A673 (cell line): Measurements from ENCODE around the gene HDAC4. TPM values are rescaled to one million over a fixed set of nuclear protein-coding genes. Genes with fewer than 3 reads are reported as not detected.

ENCODE experiments used
- BruUV-seq: library from RNA; stranded (reverse); fragments of 400-500 nt; replicated peaks from 2 replicates; lab custom pipeline; 2021; lab: Mats Ljungman, UMichigan
- CTCF ChIA-PET: fragments of 300-600 bp; sonication (Branson Sonifier 250); formaldehyde crosslinking; loops from one replicate; lab custom pipeline; 2022; ENCODE audit warnings: antibody characterized with exemption; lab: Charles Lee
- POLR2A ChIA-PET: fragments of 300-600 bp; sonication (Branson Sonifier 250); formaldehyde crosslinking; loops from one replicate; lab custom pipeline; 2022; ENCODE audit warnings: antibody characterized with exemption; ENCODE audit not compliant: low non-redundant PET; lab: Charles Lee
- DNase-seq: peaks from one replicate; pipeline ENCODE4 v3.0.0-alpha.2; 2015; ENCODE audit warnings: low spot score
- H3K27ac ChIP-seq: fragments of 200-600 bp; sonication (generic); 2 replicates; pipeline ENCODE4 v1.5.1; 2016; ENCODE audit warnings: mixed run types, low read depth, mild to moderate bottlenecking, mixed read lengths, antibody characterized with exemption, low read length; ENCODE audit not compliant: poor library complexity, severe bottlenecking
- H3K27me3 ChIP-seq: fragments of 200-600 bp; sonication (generic); replicated peaks from 2 replicates; pipeline ENCODE4 v1.6.1; 2017; ENCODE audit warnings: mixed run types, low read depth, mild to moderate bottlenecking, mixed read lengths, antibody characterized with exemption, low read length; ENCODE audit not compliant: insufficient read depth, poor library complexity
- H3K36me3 ChIP-seq: fragments of 200-600 bp; sonication (generic); 2 replicates; pipeline ENCODE4 v1.6.1; 2016; ENCODE audit warnings: mixed run types, mild to moderate bottlenecking, mixed read lengths, antibody characterized with exemption, low read length; ENCODE audit not compliant: insufficient read depth, poor library complexity, severe bottlenecking
- H3K4me1 ChIP-seq: fragments of 200-600 bp; sonication (generic); 2 replicates; pipeline ENCODE4 v1.6.1; 2017; ENCODE audit warnings: mixed run types, mild to moderate bottlenecking, mixed read lengths, antibody characterized with exemption, low read length; ENCODE audit not compliant: insufficient read depth, poor library complexity, severe bottlenecking
- H3K4me3 ChIP-seq: fragments of 200-600 bp; sonication (generic); 2 replicates; pipeline ENCODE4 v1.5.1; 2016; ENCODE audit warnings: low read depth, mixed run types, mild to moderate bottlenecking, mixed read lengths, low read length; ENCODE audit not compliant: poor library complexity, severe bottlenecking
- H3K9me3 ChIP-seq: fragments of 200-600 bp; sonication (generic); 2 replicates; pipeline ENCODE4 v1.6.1; 2016; ENCODE audit warnings: mixed run types, low read depth, mild to moderate bottlenecking, mixed read lengths, antibody characterized with exemption, low read length; ENCODE audit not compliant: poor library complexity, severe bottlenecking
- EZH2 ChIP-seq: fragments of 200-600 bp; sonication (generic); IDR thresholded peaks from 2 replicates; pipeline ENCODE4 v1.6.1; 2017; ENCODE audit warnings: borderline replicate concordance, low read depth, mild to moderate bottlenecking, mixed read lengths, antibody characterized with exemption, low read length; ENCODE audit not compliant: poor library complexity, severe bottlenecking
- intact Hi-C: fragments of 100-400 bp; cut with micrococcal nuclease; formaldehyde crosslinking; loops from one replicate; pipeline ENCODE4 v1.10.0; 2022; ENCODE audit not compliant: unreplicated experiment
- total RNA-seq: library from RNA; stranded (reverse); gene quantifications from 2 replicates; pipeline ENCODE4 v1.2.3, GENCODE V29; 2021
- TF ChIP-seq, protein P1 (sequence below): fragments of 300-800, 200-600 bp; sonication (generic); conservative IDR thresholded peaks from 2 replicates; pipeline ENCODE4 v1.5.1; 2017; ENCODE audit warnings: low read depth, mild to moderate bottlenecking, antibody characterized with exemption, low read length, moderate library complexity, mixed read lengths

The HDAC4 gene
- total RNA-seq, 1 experiment from 2014 or later = 40.0 TPM

DNA sequence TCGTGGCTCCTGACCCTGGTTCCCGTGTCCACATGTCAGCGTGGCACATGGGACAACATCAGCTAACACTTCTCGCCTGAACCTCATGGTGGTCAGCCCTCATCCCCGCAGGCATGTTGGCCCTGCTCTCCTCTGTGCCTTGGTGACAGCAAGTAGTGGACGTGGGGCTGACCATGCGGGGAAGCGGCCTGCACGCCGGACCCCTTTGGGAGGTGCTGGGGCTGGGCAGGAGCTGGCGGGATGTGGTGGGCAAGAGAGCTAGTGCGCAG, 303.5 kb downstream of the HDAC4 start:
- CTCF ChIA-PET = no interaction called here
- intact Hi-C loops = no loop called here
- no peaks in the 10 kb centered on the region for H3K9me3 ChIP-seq
- no peaks in the 10 kb centered on the region for H3K27me3 ChIP-seq
- POLR2A ChIA-PET = no interaction called here
- no peak overlapping the region for H3K4me3 ChIP-seq
- no peak for DNase-seq
- BruUV-seq = no TSS peak
- H3K36me3 ChIP-seq = no peaks in the 10 kb centered on the region
- H3K27ac ChIP-seq = no peak overlapping the region
- no peak for TF ChIP-seq EZH2
- TF ChIP-seq, protein P1, sequence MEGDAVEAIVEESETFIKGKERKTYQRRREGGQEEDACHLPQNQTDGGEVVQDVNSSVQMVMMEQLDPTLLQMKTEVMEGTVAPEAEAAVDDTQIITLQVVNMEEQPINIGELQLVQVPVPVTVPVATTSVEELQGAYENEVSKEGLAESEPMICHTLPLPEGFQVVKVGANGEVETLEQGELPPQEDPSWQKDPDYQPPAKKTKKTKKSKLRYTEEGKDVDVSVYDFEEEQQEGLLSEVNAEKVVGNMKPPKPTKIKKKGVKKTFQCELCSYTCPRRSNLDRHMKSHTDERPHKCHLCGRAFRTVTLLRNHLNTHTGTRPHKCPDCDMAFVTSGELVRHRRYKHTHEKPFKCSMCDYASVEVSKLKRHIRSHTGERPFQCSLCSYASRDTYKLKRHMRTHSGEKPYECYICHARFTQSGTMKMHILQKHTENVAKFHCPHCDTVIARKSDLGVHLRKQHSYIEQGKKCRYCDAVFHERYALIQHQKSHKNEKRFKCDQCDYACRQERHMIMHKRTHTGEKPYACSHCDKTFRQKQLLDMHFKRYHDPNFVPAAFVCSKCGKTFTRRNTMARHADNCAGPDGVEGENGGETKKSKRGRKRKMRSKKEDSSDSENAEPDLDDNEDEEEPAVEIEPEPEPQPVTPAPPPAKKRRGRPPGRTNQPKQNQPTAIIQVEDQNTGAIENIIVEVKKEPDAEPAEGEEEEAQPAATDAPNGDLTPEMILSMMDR = no peak
- H3K4me1 ChIP-seq = no peaks in the 10 kb centered on the region

DNA sequence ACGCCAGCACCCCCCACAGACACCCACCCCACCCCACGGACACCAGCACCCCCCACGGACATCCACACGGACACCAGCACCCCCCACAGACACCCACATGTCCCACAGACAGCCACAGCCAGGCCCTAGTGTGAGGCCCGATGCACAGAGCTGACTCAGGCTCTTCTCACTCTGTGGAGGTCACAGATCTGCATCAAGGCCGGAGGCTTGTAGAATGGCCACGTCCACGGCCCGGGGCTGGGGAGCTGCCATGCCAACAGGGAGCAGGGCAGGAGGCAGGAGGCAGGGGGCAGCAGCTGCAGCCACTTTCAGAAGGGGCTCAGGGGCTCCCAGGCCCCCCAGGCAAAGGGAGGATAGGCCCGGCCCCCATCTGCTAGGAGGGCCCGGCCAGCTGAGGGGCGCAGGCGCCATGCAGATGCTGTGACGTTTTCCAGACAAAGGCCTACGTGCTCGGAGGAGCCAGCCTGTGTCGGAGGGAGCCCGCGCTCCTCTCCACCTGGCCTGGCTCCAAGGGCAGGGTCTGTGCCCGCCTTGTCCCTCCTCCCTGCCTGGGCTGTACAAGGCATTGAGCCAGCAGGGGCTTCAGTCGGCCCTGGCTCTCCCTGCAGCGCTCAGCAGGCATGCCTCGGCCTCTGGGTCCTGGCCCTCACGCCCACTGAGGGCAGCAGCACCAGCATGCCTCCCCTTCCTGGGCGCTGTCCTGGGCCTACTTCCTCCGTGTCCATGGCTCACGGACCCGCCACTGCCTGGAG, 304.0 kb downstream of the HDAC4 start:
- no peak overlapping the region for H3K4me3 ChIP-seq
- no peaks in the 10 kb centered on the region for H3K4me1 ChIP-seq
- ChIA-PET POLR2A (no interaction called here), CTCF (no interaction called here)
- H3K27ac ChIP-seq = no peak overlapping the region
- no TSS peak for BruUV-seq
- TF ChIP-seq, protein P1 = no peak
- no peak for TF ChIP-seq EZH2
- no peak for DNase-seq
- no peaks in the 10 kb centered on the region for H3K27me3 ChIP-seq
- no peaks in the 10 kb centered on the region for H3K9me3 ChIP-seq
- intact Hi-C loops = no loop called here
- no peaks in the 10 kb centered on the region for H3K36me3 ChIP-seq

DNA sequence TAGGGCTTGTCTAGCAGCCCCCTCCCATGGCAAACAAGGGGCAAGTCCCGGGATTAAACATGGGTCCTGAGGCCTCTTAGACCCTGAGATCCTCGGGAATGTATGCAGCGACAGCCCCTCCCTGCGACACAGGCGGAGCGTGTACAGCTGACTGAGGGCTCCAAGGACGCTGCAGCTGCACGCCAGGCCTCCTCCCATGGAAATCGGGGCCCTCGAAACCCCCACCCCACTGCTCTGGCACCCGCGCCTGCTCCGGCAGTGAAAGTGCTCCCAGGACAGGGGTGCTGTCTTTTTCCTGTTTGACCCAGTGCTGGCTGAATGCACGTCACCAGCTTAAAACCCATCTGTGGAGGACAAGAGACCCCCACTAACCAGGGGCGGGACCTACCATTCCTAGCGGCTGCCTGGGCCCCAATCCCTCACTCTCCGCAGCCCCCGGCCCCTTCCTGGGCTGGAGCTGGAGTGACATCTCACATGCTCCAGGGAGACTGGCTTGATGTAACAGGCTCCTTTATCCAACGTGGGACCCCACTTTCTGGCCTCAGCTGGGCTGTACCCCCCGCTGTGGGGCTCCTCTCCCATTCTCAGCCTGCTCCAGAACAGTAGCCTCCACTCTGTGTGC, 305.2 kb downstream of the HDAC4 start:
- Histone ChIP-seq H3K4me3 (no peak overlapping the region), H3K4me1 (no peaks in the 10 kb centered on the region), H3K36me3 (no peaks in the 10 kb centered on the region), H3K9me3 (no peaks in the 10 kb centered on the region), H3K27ac (no peak overlapping the region), H3K27me3 (no peaks in the 10 kb centered on the region)
- BruUV-seq = no TSS peak
- intact Hi-C loops = no loop called here
- TF ChIP-seq, protein P1 = no peak
- TF ChIP-seq EZH2 = no peak
- DNase-seq = no peak
- CTCF ChIA-PET = no interaction called here
- POLR2A ChIA-PET = no interaction called here
